Measurements from ENCODE around the gene SLC49A4.

The SLC49A4 gene

DNA sequence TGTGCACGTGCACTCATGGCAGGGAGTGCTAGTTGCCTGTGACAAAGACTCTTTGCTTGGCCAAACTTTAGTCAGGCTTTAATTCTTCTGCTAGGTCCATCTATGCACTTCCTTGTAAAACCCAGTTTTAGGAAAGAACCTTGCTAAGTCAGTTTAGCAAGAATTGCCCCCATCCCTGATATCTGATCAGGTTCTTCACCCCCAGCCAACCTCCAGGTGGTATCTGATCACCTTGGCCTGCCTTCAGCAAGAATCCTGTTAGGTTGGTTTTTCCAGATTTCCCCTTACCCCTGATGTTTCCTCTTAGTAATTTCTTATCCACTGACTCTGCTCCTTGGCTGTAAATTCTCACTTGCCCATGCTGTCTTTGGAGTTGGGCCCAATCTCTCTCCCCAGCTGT is 9.6 kb upstream of the SLC49A4 start:
- H3K36me3 ChIP-seq (ENCODE audit: control insufficient read depth in 1 of 2, insufficient read depth in 2 of 2, low read length in 2 of 2): no peaks in the 10 kb centered on the region
- H3K4me3 ChIP-seq (ENCODE audit: low read depth in 1 of 2, low read length in 2 of 2): no peak overlapping the region
- no peak overlapping the region for H3K27ac ChIP-seq (ENCODE audit: low read depth, low read length)
- H3K9ac ChIP-seq (ENCODE audit: low read depth in 1 of 2, low read length in 2 of 2): no peak overlapping the region
- no peaks in the 10 kb centered on the region for H3K27me3 ChIP-seq (ENCODE audit: control insufficient read depth in 1 of 2, insufficient read depth in 2 of 2, low read length in 2 of 2)
- no peaks in the 10 kb centered on the region for H3K9me3 ChIP-seq (ENCODE audit: control insufficient read depth in 1 of 2, low read length in 2 of 2)
- no peaks in the 10 kb centered on the region for H3K4me1 ChIP-seq (ENCODE audit: control insufficient read depth in 1 of 2, insufficient read depth in 2 of 2, low read length in 2 of 2)

DNA sequence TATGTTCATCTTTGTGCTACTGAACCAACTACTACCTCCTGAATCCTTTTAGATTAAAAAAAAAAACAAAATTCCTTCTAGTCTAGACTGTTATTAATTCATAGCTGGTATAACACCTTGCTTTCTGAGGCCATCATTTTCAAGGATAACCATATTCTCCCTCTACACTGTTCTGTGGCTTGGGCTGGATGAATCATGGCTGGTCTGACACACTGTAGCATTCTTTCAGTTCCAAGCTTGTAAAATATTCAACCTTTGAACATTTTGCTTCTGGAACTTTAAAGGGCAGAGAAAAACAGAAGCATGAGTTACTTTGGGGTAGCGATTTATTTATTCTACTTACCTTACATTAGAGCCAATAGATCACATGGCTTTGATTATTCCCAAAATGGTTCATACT is 8.8 kb upstream of the SLC49A4 start:
- Histone ChIP-seq H3K27ac (ENCODE audit: low read depth, low read length) (no peak overlapping the region), H3K9me3 (ENCODE audit: control insufficient read depth in 1 of 2, low read length in 2 of 2) (no peaks in the 10 kb centered on the region), H3K9ac (ENCODE audit: low read depth in 1 of 2, low read length in 2 of 2) (no peak overlapping the region), H3K36me3 (ENCODE audit: control insufficient read depth in 1 of 2, insufficient read depth in 2 of 2, low read length in 2 of 2) (no peaks in the 10 kb centered on the region), H3K4me1 (ENCODE audit: control insufficient read depth in 1 of 2, insufficient read depth in 2 of 2, low read length in 2 of 2) (no peaks in the 10 kb centered on the region), H3K27me3 (ENCODE audit: control insufficient read depth in 1 of 2, insufficient read depth in 2 of 2, low read length in 2 of 2) (no peaks in the 10 kb centered on the region), H3K4me3 (ENCODE audit: low read depth in 1 of 2, low read length in 2 of 2) (no peak overlapping the region)

DNA sequence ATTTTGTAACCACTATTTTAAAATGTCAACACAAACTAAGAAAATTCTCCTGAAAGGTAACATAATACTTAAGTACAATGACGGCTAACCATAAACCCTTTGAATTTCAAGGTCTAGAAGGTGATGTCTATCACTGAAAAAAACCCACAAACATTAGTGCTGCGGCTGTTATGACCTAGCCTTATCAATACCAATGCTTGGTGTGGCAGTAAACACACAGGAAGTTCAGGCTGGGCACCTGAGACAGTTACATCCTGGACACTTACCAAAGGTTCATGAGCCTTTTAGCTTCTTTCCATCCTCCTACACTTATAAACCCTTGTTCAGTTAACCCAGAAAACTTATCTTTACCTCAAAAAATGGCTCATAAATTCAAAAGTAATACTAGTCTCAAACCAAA is 7.0 kb upstream of the SLC49A4 start:
- no peak overlapping the region for H3K4me3 ChIP-seq (ENCODE audit: low read depth in 1 of 2, low read length in 2 of 2)
- H3K9ac ChIP-seq (ENCODE audit: low read depth in 1 of 2, low read length in 2 of 2): no peak overlapping the region
- no peaks in the 10 kb centered on the region for H3K27me3 ChIP-seq (ENCODE audit: control insufficient read depth in 1 of 2, insufficient read depth in 2 of 2, low read length in 2 of 2)
- H3K36me3 ChIP-seq (ENCODE audit: control insufficient read depth in 1 of 2, insufficient read depth in 2 of 2, low read length in 2 of 2): no peaks in the 10 kb centered on the region
- peaks cover under 1% of the 10 kb centered on the region in 2 donors for H3K4me1 ChIP-seq (ENCODE audit: control insufficient read depth in 1 of 2, insufficient read depth in 2 of 2, low read length in 2 of 2)
- H3K27ac ChIP-seq (ENCODE audit: low read depth, low read length): no peak overlapping the region
- no peaks in the 10 kb centered on the region for H3K9me3 ChIP-seq (ENCODE audit: control insufficient read depth in 1 of 2, low read length in 2 of 2)

DNA sequence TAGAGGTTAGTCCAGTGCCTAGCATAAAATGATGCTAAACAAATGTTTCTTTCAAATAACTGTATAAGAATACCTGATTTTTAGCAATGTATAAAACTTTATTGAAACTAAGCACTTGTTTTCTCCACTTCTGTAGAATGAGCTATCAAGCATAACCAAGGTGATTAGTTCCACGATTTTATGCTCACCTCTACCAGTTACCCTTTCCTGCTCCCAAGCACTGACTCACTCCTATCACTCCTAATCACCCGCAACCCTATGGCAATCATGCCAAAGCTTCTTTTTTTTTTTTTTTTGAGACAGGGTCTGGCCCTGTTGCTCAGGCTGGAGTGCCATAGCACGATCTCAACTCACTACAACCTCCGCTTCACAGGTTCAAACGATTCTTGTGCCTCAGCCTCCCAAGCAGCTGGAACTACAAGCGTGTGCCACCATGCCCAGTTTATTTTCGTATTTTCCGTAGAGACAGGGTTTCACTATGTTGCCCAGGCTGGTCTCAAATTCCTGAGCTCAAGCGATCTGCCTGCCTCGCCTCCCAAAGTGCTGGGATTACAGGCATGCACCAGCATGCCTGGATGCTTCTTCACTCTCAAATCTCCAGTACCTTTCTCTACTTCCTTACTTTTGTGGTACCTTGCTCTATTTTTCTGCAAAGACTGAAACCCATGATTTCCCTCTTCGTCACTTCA is 5.1 kb upstream of the SLC49A4 start:
- Histone ChIP-seq H3K36me3 (ENCODE audit: control insufficient read depth in 1 of 2, insufficient read depth in 2 of 2, low read length in 2 of 2) (no peaks in the 10 kb centered on the region), H3K4me3 (ENCODE audit: low read depth in 1 of 2, low read length in 2 of 2) (no peak overlapping the region), H3K27ac (ENCODE audit: low read depth, low read length) (no peak overlapping the region), H3K9ac (ENCODE audit: low read depth in 1 of 2, low read length in 2 of 2) (no peak overlapping the region), H3K27me3 (ENCODE audit: control insufficient read depth in 1 of 2, insufficient read depth in 2 of 2, low read length in 2 of 2) (no peaks in the 10 kb centered on the region), H3K4me1 (ENCODE audit: control insufficient read depth in 1 of 2, insufficient read depth in 2 of 2, low read length in 2 of 2) (peaks cover 5 to 13% of the 10 kb centered on the region in 2 donors), H3K9me3 (ENCODE audit: control insufficient read depth in 1 of 2, low read length in 2 of 2) (no peaks in the 10 kb centered on the region)

DNA sequence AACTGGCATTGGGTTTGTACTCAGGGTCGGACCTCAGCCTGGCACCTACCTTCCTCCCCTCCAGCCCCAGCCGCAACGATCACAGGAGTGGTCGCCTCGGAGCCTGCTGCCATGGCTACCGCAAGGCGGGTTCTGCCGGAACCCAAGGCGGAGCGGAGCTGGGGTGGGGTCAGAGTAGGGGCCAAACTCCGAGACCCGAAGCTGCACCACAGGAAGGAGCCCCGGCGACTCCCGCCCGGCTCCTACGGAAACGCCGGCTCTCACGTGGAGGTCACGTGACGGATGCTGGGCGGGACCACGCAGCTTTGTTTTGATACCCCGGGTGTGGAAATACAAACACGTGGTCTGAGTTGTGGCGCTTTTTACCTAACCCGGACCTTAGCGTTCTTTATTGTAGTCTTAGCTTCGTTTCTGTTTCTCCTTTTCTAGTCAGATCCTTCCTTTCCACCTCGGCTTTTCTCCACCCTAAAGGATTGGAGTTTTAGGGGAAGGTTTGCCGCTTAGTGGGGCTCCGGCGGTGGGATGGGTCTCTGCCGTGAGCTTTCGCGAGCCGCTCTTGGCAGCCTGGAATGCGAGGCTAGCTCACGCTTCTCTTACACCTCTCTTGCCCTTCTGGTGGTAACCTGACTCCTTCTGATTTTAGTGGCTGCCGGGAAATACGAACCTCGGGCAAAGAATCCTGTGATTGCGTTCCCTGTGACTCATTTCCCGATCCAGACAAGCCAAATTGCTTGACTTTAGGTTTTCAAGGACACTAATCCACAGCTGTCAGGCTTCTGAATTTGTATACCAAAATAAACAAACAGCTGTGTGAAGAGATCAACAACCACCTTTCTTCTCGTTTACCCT is 1.1 kb upstream of the SLC49A4 start, which contains the start of gene HSPBAP1:
HSPBAP1 (minus strand) TSS at position 264 of the 849 bp plus-strand sequence; CDS start at position 113, 151 bp downstream.
- peaks cover 17 to 19% of the 10 kb centered on the region in 2 donors for H3K4me1 ChIP-seq (ENCODE audit: control insufficient read depth in 1 of 2, insufficient read depth in 2 of 2, low read length in 2 of 2)
- H3K27me3 ChIP-seq (ENCODE audit: control insufficient read depth in 1 of 2, insufficient read depth in 2 of 2, low read length in 2 of 2): no peaks in the 10 kb centered on the region
- H3K36me3 ChIP-seq (ENCODE audit: control insufficient read depth in 1 of 2, insufficient read depth in 2 of 2, low read length in 2 of 2): no peaks in the 10 kb centered on the region
- peak within 1 kb of the TSS; percentile 80 for H3K27ac ChIP-seq (ENCODE audit: low read depth, low read length)
- peak within 1 kb of the TSS; percentile 79 to 86 for H3K9ac ChIP-seq (ENCODE audit: low read depth in 1 of 2, low read length in 2 of 2)
- H3K4me3 ChIP-seq (ENCODE audit: low read depth in 1 of 2, low read length in 2 of 2): peak within 1 kb of the TSS; percentile 86 to 94
- H3K9me3 ChIP-seq (ENCODE audit: control insufficient read depth in 1 of 2, low read length in 2 of 2): no peaks in the 10 kb centered on the region

DNA sequence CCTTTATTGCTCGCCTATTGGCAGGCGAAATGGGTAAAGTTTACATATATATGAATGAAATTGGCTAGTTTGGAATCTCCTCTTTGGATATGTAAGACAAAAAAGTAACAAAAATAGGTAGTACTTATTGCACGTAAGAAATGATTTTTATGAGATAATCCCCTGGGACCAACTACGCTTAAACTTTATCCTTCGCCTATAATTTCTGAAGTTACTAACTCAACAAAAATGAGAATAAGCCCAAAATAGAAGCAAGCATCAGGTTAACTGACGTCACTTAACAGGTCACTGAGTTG is 438 bp upstream of the SLC49A4 start:
- Histone ChIP-seq H3K4me3 (ENCODE audit: low read depth in 1 of 2, low read length in 2 of 2) (peak overlapping the region; percentile 86 to 94), H3K9me3 (ENCODE audit: control insufficient read depth in 1 of 2, low read length in 2 of 2) (no peaks in the 10 kb centered on the region), H3K36me3 (ENCODE audit: control insufficient read depth in 1 of 2, insufficient read depth in 2 of 2, low read length in 2 of 2) (no peaks in the 10 kb centered on the region), H3K4me1 (ENCODE audit: control insufficient read depth in 1 of 2, insufficient read depth in 2 of 2, low read length in 2 of 2) (peaks cover 17 to 19% of the 10 kb centered on the region in 2 donors), H3K27ac (ENCODE audit: low read depth, low read length) (peak overlapping the region; percentile 80), H3K9ac (ENCODE audit: low read depth in 1 of 2, low read length in 2 of 2) (peak overlapping the region; percentile 79 to 86), H3K27me3 (ENCODE audit: control insufficient read depth in 1 of 2, insufficient read depth in 2 of 2, low read length in 2 of 2) (no peaks in the 10 kb centered on the region)

DNA sequence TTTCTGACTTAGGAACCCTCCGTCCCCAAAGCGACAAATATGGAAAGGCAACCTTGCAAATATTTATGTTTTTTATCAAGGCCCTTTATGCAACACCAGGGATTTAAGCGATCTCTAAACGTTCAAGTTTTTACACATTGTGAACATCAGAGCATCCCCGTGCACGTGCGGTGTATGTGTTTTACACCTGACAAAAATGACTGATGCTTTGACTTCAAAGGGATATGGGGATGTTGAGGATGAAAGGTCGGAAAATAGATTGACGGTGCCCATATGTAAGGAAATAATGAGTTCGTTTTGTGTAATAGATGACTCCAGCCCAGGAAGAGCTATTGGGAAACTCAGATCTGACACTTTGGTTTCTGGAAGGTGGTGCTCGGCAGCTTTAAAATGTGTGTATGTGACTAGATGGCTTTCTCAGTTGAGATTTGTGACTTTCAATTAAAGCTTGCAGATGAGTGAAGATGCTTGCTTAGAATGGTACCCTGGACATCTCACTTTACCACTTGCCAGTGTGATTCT is 866 bp downstream of the SLC49A4 start:
- H3K27me3 ChIP-seq (ENCODE audit: control insufficient read depth in 1 of 2, insufficient read depth in 2 of 2, low read length in 2 of 2): no peaks in the 10 kb centered on the region
- no peaks in the 10 kb centered on the region for H3K9me3 ChIP-seq (ENCODE audit: control insufficient read depth in 1 of 2, low read length in 2 of 2)
- no peaks in the 10 kb centered on the region for H3K36me3 ChIP-seq (ENCODE audit: control insufficient read depth in 1 of 2, insufficient read depth in 2 of 2, low read length in 2 of 2)
- H3K27ac ChIP-seq (ENCODE audit: low read depth, low read length): no peak overlapping the region
- H3K4me1 ChIP-seq (ENCODE audit: control insufficient read depth in 1 of 2, insufficient read depth in 2 of 2, low read length in 2 of 2): peaks cover 17 to 19% of the 10 kb centered on the region in 2 donors
- H3K9ac ChIP-seq (ENCODE audit: low read depth in 1 of 2, low read length in 2 of 2): peak overlapping the region; percentile 79 to 86
- peak overlapping the region; percentile 86 to 94 for H3K4me3 ChIP-seq (ENCODE audit: low read depth in 1 of 2, low read length in 2 of 2)

DNA sequence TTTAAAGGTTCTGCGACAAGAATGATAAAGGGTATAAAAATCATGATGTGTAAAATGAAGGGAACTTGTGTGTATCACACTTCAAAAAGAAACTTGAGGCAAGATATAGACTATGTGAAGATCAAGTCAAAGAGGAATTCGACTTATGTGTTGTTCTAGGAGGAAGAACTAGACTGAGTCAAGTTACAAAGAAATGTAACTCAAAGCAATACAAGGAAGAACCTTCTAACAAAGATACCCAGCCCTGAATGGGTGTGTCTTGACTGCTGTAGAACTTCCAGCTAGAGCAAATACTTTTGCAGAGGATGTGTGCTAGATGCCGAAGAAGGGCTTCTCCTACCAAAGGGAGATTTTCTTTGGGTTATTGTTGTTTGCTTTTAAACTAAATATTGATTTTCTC is 2.4 kb downstream of the SLC49A4 start:
- Histone ChIP-seq H3K36me3 (ENCODE audit: control insufficient read depth in 1 of 2, insufficient read depth in 2 of 2, low read length in 2 of 2) (no peaks in the 10 kb centered on the region), H3K9me3 (ENCODE audit: control insufficient read depth in 1 of 2, low read length in 2 of 2) (no peaks in the 10 kb centered on the region), H3K4me1 (ENCODE audit: control insufficient read depth in 1 of 2, insufficient read depth in 2 of 2, low read length in 2 of 2) (peaks cover 17 to 19% of the 10 kb centered on the region in 2 donors), H3K27ac (ENCODE audit: low read depth, low read length) (no peak overlapping the region), H3K9ac (ENCODE audit: low read depth in 1 of 2, low read length in 2 of 2) (no peak overlapping the region), H3K4me3 (ENCODE audit: low read depth in 1 of 2, low read length in 2 of 2) (no peak overlapping the region), H3K27me3 (ENCODE audit: control insufficient read depth in 1 of 2, insufficient read depth in 2 of 2, low read length in 2 of 2) (no peaks in the 10 kb centered on the region)

DNA sequence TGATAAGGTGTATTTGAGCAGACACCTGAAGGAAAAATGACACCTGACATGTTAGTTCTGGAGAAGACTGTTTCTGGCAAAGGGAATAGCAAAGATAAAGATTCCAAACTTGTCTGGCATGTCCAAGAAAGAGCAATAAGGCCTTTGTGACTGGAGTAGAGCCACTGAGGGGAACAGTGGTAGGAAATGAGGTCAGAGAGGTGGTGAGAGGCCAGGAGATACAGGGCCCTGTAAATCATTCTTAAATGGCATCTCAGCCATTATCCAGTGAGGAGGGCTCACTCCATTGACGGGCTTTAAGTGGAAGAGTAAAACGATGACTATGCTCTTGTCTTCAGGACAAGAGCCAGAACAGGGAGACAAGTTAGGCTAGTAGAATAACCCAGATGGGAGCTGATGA is 4.5 kb downstream of the SLC49A4 start:
- Histone ChIP-seq H3K4me1 (ENCODE audit: control insufficient read depth in 1 of 2, insufficient read depth in 2 of 2, low read length in 2 of 2) (peaks cover 10 to 12% of the 10 kb centered on the region in 2 donors), H3K27me3 (ENCODE audit: control insufficient read depth in 1 of 2, insufficient read depth in 2 of 2, low read length in 2 of 2) (no peaks in the 10 kb centered on the region), H3K36me3 (ENCODE audit: control insufficient read depth in 1 of 2, insufficient read depth in 2 of 2, low read length in 2 of 2) (no peaks in the 10 kb centered on the region), H3K9me3 (ENCODE audit: control insufficient read depth in 1 of 2, low read length in 2 of 2) (no peaks in the 10 kb centered on the region), H3K27ac (ENCODE audit: low read depth, low read length) (no peak overlapping the region), H3K9ac (ENCODE audit: low read depth in 1 of 2, low read length in 2 of 2) (no peak overlapping the region), H3K4me3 (ENCODE audit: low read depth in 1 of 2, low read length in 2 of 2) (no peak overlapping the region)

DNA sequence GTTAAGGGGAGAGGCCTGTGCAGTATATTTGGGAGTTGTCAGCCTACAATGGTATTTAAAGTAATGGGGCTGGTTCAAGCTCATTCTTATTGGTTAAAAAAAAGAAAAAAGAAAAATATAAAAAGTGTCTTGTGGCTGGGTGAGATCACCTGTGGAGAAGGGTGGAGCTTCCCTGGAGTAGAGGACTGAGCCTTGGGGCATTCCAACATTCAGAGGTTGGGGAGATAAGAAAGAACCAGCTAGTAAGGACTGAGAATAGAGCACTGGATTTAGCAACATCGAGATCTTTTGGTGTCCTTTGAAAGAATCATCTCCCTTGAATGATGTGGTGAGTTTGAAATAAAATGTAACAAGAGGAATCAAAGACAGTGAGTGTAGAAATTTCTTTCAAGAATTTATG is 5.2 kb downstream of the SLC49A4 start:
- Histone ChIP-seq H3K27ac (ENCODE audit: low read depth, low read length) (no peak overlapping the region), H3K4me3 (ENCODE audit: low read depth in 1 of 2, low read length in 2 of 2) (no peak overlapping the region), H3K9me3 (ENCODE audit: control insufficient read depth in 1 of 2, low read length in 2 of 2) (no peaks in the 10 kb centered on the region), H3K9ac (ENCODE audit: low read depth in 1 of 2, low read length in 2 of 2) (no peak overlapping the region), H3K27me3 (ENCODE audit: control insufficient read depth in 1 of 2, insufficient read depth in 2 of 2, low read length in 2 of 2) (no peaks in the 10 kb centered on the region), H3K4me1 (ENCODE audit: control insufficient read depth in 1 of 2, insufficient read depth in 2 of 2, low read length in 2 of 2) (peaks cover 6 to 12% of the 10 kb centered on the region in 2 donors), H3K36me3 (ENCODE audit: control insufficient read depth in 1 of 2, insufficient read depth in 2 of 2, low read length in 2 of 2) (no peaks in the 10 kb centered on the region)
